Gastroesophageal sphincter (tissue), 4 donors: Measurements from ENCODE around the gene FBXW4. TPM values are rescaled to one million over a fixed set of nuclear protein-coding genes. Genes with fewer than 3 reads are reported as not detected.

ENCODE experiments used
- ATAC-seq: fragments of 150-250 bp; one replicate; pipeline ENCODE4 v1.9.1; 2016; ENCODE audit warnings: mild to moderate bottlenecking, moderate library complexity
- H3K27ac ChIP-seq, 4 donors: fragments of 200-600 bp; sonication (generic) in 3 of 4; 1 replicate in 3 of 4; 2 replicates in 1 of 4; pipeline ENCODE4 v1.5.1; 2016 to 2019
- H3K27me3 ChIP-seq: fragments of 200-600 bp; sonication (generic); one replicate; pipeline ENCODE4 v1.5.1; 2019
- H3K36me3 ChIP-seq, 2 donors: fragments of 200-600 bp; sonication (generic); one replicate each; pipeline ENCODE4 v1.5.1; 2019; ENCODE audit warnings: control low read depth in 1 of 2
- H3K4me1 ChIP-seq, 3 donors: fragments of 200-600 bp; sonication (generic); 1 replicate in 2 of 3; 2 replicates in 1 of 3; pipeline ENCODE4 v1.5.1; 2016 to 2019; ENCODE audit warnings: control low read depth in 2 of 3
- H3K4me3 ChIP-seq, 2 donors: fragments of 200-600 bp; sonication (generic); one replicate each; pipeline ENCODE4 v1.5.1; 2019; ENCODE audit warnings: mild to moderate bottlenecking in 1 of 2, moderate library complexity in 1 of 2
- H3K9me3 ChIP-seq, 3 donors: fragments of 200-600 bp; sonication (generic); one replicate each; pipeline ENCODE4 v1.5.1; 2017 to 2019; ENCODE audit warnings: control low read depth in 2 of 3
- CTCF ChIP-seq, 4 experiments: fragments of 200-600 bp in 2 of 4; fragments of 450-650 bp in 2 of 4; sonication (generic) in 1 of 4; IDR thresholded peaks; one replicate each; pipeline ENCODE4 v1.5.1; 2017 to 2019; ENCODE audit warnings: antibody characterized with exemption in 4 of 4, mild to moderate bottlenecking in 2 of 4, moderate library complexity in 2 of 4
- EP300 ChIP-seq: sonication (generic); formaldehyde crosslinking; IDR thresholded peaks from one replicate; pipeline ENCODE4 v1.6.1; 2017; ENCODE audit warnings: antibody characterized with exemption, mild to moderate bottlenecking
- POLR2A ChIP-seq, 2 donors: fragments of 450-650 bp; IDR thresholded peaks; one replicate each; pipeline ENCODE4 v1.6.1; 2017; ENCODE audit warnings: antibody characterized with exemption in 2 of 2, mild to moderate bottlenecking in 2 of 2, moderate library complexity in 1 of 2
- POLR2AphosphoS5 ChIP-seq: sonication (generic); formaldehyde crosslinking; IDR thresholded peaks from one replicate; pipeline ENCODE4 v1.6.1; 2017; ENCODE audit warnings: antibody characterized with exemption
- WGBS, 2 donors: methylation state at CpG; one replicate each; pipeline ENCODE4 v1.1.5; 2018; ENCODE audit warnings: low coverage in 1 of 2; 5-methylcytosine and 5-hydroxymethylcytosine counted together
- total RNA-seq, 4 donors: library from RNA; depleted of rRNA; stranded (reverse); fragments of >200 nt; gene quantifications; one replicate each; pipeline ENCODE4 v1.1.0, GENCODE V29; 2016

FBXW4 gene
- 100 to 1,000 TPM in 3 of 4 donors, 10 to 100 TPM in 1; 85.4 to 131 (median 112) TPM for total RNA-seq

- H3K36me3 ChIP-seq: no peaks in the 10 kb centered on the region
- 1% methylated on average over 17 to 34 of the region's 70 CpGs for WGBS, 2 donors
Measured at GRCh38 chr10:101694674-101695403, at the start of gene FBXW4. Gene FBXW4, minus strand, starts transcription at chr10:101695170. Its CDS starts 65 bp downstream, at chr10:101695105.

GRCh38 chr10:101744267-101744666 lies 49.3 kb upstream of the FBXW4 start:
- H3K27ac ChIP-seq: no peak overlapping the region
- 66 to 86% methylated on average over 2 to 3 of the region's 3 CpGs for WGBS, 2 donors
- no peak for ATAC-seq

More at GRCh38 chr10:101694674-101695403, at the start of gene FBXW4:
- TF ChIP-seq CTCF (IDR thresholded peaks at IDR 0.05) (no peak), POLR2A (IDR thresholded peaks at IDR 0.05) (peak; percentile 59 to 66)
- peaks cover 0 to 50% (median 17%) of the 10 kb centered on the region in 3 donors for H3K4me1 ChIP-seq
- H3K27ac ChIP-seq: peak within 1 kb of the TSS; percentile 93 to 99 (median 95)
- ATAC-seq: peak; percentile 64
- H3K4me3 ChIP-seq: peak within 1 kb of the TSS; percentile 71 to 84
- H3K27me3 ChIP-seq: no peaks in the 10 kb centered on the region
- H3K9me3 ChIP-seq: no peaks in the 10 kb centered on the region

GRCh38 chr10:101741938-101742337 lies 47.0 kb upstream of the FBXW4 start:
- H3K4me1 ChIP-seq: no peaks in the 10 kb centered on the region
- H3K36me3 ChIP-seq: no peaks in the 10 kb centered on the region
- no peak overlapping the region for H3K4me3 ChIP-seq
- H3K27ac ChIP-seq: no peak overlapping the region
- peaks cover 37% of the 10 kb centered on the region for H3K27me3 ChIP-seq
- WGBS, 2 donors: 50% methylated on average over 2 of the region's 2 CpGs
- no peak for ATAC-seq
- H3K9me3 ChIP-seq: no peaks in the 10 kb centered on the region
- TF ChIP-seq EP300: no peak
- no peak for TF ChIP-seq POLR2AphosphoS5
- TF ChIP-seq POLR2A (IDR thresholded peaks at IDR 0.05): no peak
- TF ChIP-seq CTCF (IDR thresholded peaks at IDR 0.05): no peak

More at GRCh38 chr10:101744267-101744666, 49.3 kb upstream of the FBXW4 start:
- TF ChIP-seq EP300: no peak
- TF ChIP-seq POLR2AphosphoS5: no peak
- no peak for TF ChIP-seq POLR2A (IDR thresholded peaks at IDR 0.05)
- TF ChIP-seq CTCF (IDR thresholded peaks at IDR 0.05): no peak
- H3K27me3 ChIP-seq: peaks cover 25% of the 10 kb centered on the region
- no peak overlapping the region for H3K4me3 ChIP-seq
- no peaks in the 10 kb centered on the region for H3K36me3 ChIP-seq
- H3K4me1 ChIP-seq: no peaks in the 10 kb centered on the region
- H3K9me3 ChIP-seq: no peaks in the 10 kb centered on the region

- Histone ChIP-seq H3K9me3 (no peaks in the 10 kb centered on the region), H3K27me3 (peaks cover 61% of the 10 kb centered on the region), H3K36me3 (no peaks in the 10 kb centered on the region), H3K4me1 (no peaks in the 10 kb centered on the region), H3K4me3 (no peak overlapping the region), H3K27ac (no peak overlapping the region)
- ATAC-seq: no peak
- 43 to 55% methylated on average over 3 of the region's 3 CpGs for WGBS, 2 donors
- TF ChIP-seq CTCF (IDR thresholded peaks at IDR 0.05) (no peak), POLR2AphosphoS5 (no peak), POLR2A (IDR thresholded peaks at IDR 0.05) (no peak), EP300 (no peak)
Measured at GRCh38 chr10:101736666-101737065, 41.7 kb upstream of the FBXW4 start.

- Histone ChIP-seq H3K9me3 (no peaks in the 10 kb centered on the region), H3K27ac (no peak overlapping the region), H3K36me3 (no peaks in the 10 kb centered on the region), H3K4me1 (no peaks in the 10 kb centered on the region), H3K4me3 (no peak overlapping the region), H3K27me3 (peaks cover 29% of the 10 kb centered on the region)
- 38 to 43% methylated on average over 1 of the region's 1 CpG for WGBS, 2 donors
- ATAC-seq: no peak
- TF ChIP-seq POLR2AphosphoS5: no peak
- TF ChIP-seq EP300: no peak
- TF ChIP-seq CTCF (IDR thresholded peaks at IDR 0.05): no peak
Measured at GRCh38 chr10:101732096-101732495, 37.1 kb upstream of the FBXW4 start.
